Measurements from ENCODE around the gene ATG7.

GRCh38 chr3:11532931-11533391 is 260.8 kb downstream of the ATG7 start:
- no peak for TF ChIP-seq POLR2A (IDR thresholded peaks at IDR 0.05; ENCODE audit: low read depth, low read length)
- no peak for TF ChIP-seq POLR2AphosphoS5 (IDR thresholded peaks at IDR 0.05; ENCODE audit: low read depth, low read length)

All from GM12892 (cell line).